Measurements from ENCODE around the gene PARD3. TPM values are rescaled to one million over a fixed set of nuclear protein-coding genes. Genes with fewer than 3 reads are reported as not detected.

PARD3 gene
- total RNA-seq, 1 experiment from 2014 or later = 57.4 TPM

DNA sequence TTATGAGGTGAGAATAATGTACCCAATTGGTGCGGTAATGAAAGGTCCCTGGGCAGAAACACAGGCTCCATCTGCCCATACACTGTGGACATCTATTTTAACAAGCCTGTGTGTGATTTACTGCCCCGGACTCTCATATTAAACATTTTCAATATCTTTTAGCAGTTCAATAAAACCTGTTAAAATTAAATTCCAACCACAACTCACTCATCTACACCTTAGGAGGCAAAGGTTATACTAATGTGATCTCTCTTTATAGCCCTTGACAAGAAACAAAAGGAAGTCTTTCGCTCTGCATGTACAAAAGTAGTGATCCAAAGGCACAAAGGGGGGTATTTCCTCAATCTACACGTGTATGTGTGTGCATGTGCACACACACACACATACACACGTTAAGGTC lies 186.0 kb downstream of the PARD3 start:
- Histone ChIP-seq H3K27me3 (ENCODE audit: insufficient read depth, low read depth) (no peaks in the 10 kb centered on the region), H3K27ac (no peak overlapping the region), H3K4me2 (no peak overlapping the region), H3K36me3 (ENCODE audit: low read depth) (no peaks in the 10 kb centered on the region), H3K4me3 (no peak overlapping the region), H4K20me1 (ENCODE audit: insufficient read depth) (no peaks in the 10 kb centered on the region), H3K4me1 (replicated peaks; ENCODE audit: insufficient read depth) (no peaks in the 10 kb centered on the region), H3K9me2 (ENCODE audit: insufficient read depth) (no peaks in the 10 kb centered on the region), H2AFZ (no peak overlapping the region), H3K9me3 (ENCODE audit: insufficient read depth, low read depth) (no peaks in the 10 kb centered on the region), H3K79me2 (ENCODE audit: low read depth) (no peaks in the 10 kb centered on the region), H3F3A (ENCODE audit: insufficient read depth, low read depth) (no peaks in the 10 kb centered on the region)
- ChIA-PET POLR2A (ENCODE audit: unreplicated experiment) (no interaction called here), CTCF (no interaction called here)
- TF ChIP-seq, protein P1, sequence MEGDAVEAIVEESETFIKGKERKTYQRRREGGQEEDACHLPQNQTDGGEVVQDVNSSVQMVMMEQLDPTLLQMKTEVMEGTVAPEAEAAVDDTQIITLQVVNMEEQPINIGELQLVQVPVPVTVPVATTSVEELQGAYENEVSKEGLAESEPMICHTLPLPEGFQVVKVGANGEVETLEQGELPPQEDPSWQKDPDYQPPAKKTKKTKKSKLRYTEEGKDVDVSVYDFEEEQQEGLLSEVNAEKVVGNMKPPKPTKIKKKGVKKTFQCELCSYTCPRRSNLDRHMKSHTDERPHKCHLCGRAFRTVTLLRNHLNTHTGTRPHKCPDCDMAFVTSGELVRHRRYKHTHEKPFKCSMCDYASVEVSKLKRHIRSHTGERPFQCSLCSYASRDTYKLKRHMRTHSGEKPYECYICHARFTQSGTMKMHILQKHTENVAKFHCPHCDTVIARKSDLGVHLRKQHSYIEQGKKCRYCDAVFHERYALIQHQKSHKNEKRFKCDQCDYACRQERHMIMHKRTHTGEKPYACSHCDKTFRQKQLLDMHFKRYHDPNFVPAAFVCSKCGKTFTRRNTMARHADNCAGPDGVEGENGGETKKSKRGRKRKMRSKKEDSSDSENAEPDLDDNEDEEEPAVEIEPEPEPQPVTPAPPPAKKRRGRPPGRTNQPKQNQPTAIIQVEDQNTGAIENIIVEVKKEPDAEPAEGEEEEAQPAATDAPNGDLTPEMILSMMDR (conservative IDR thresholded peaks at IDR 0.05) = no peak
- no peak for TF ChIP-seq EZH2 (IDR thresholded peaks at IDR 0.05; ENCODE audit: low read depth)
- no TSS peak for BruUV-seq (replicated peaks)
- intact Hi-C loops (cut with micrococcal nuclease; ENCODE audit: unreplicated experiment) = no loop called here
- no peak for DNase-seq

DNA sequence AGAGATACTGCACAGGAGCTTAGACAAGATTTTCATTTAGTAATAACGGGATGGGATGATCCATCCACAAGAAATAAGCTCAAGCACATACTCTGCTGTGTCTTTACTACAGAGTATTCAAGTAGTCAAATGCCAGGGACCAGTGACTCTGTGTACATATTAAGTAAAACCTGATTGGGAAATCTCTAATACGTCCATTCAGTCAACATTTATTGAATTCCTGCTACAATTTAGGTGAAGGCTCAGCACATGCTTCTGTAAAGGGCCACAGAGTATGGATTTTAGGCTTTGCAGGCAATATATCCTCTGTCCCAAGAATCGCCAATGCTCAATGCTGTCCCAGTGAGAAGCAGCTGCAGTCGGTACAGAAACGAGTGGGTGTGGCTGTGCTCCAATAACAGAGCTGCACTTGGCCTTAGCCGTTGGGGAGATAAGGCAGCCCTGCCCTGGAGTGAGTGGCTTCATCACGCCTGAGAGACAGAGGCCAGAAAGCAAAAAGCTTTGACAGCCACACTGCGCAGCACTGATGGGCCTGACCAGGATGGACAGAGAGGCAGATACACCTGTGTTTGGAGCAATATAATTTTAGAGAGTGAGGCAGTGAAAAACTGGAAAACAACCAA lies 186.8 kb downstream of the PARD3 start:
- ChIA-PET POLR2A (ENCODE audit: unreplicated experiment) (no interaction called here), CTCF (no interaction called here)
- no peaks in the 10 kb centered on the region for H3K9me3 ChIP-seq (ENCODE audit: insufficient read depth, low read depth)
- H3K27me3 ChIP-seq (ENCODE audit: insufficient read depth, low read depth) = no peaks in the 10 kb centered on the region
- no peaks in the 10 kb centered on the region for H3K36me3 ChIP-seq (ENCODE audit: low read depth)
- no peak overlapping the region for H3K4me3 ChIP-seq
- H3K4me2 ChIP-seq = no peak overlapping the region
- no peaks in the 10 kb centered on the region for H3K9me2 ChIP-seq (ENCODE audit: insufficient read depth)
- no peak overlapping the region for H2AFZ ChIP-seq
- TF ChIP-seq EZH2 (IDR thresholded peaks at IDR 0.05; ENCODE audit: low read depth) = no peak
- TF ChIP-seq, protein P1 (conservative IDR thresholded peaks at IDR 0.05) = no peak
- no peaks in the 10 kb centered on the region for H3K4me1 ChIP-seq (replicated peaks; ENCODE audit: insufficient read depth)
- H3F3A ChIP-seq (ENCODE audit: insufficient read depth, low read depth) = no peaks in the 10 kb centered on the region
- DNase-seq = no peak
- no peaks in the 10 kb centered on the region for H4K20me1 ChIP-seq (ENCODE audit: insufficient read depth)
- no peak overlapping the region for H3K27ac ChIP-seq
- BruUV-seq (replicated peaks) = no TSS peak
- H3K79me2 ChIP-seq (ENCODE audit: low read depth) = no peaks in the 10 kb centered on the region
- intact Hi-C loops (cut with micrococcal nuclease; ENCODE audit: unreplicated experiment) = no loop called here

DNA sequence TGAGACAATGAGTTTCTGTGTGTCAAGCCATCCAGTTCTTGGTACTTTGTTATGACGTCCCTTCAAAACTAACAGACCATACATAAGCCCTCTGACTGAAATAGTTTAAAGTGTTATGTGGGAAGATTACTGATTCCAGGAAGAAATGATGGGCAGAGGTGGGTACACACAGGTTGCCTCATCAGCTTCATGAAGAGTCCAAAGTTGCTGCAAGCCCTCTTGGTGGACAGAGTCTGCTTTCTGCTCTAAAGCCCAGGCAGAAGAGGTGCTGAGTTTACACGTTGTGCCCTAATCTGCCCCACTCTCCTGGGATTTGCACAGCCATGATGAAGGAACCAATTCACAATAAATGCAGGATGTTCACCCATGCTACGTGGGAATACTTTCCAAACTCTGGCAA lies 187.4 kb downstream of the PARD3 start:
- H2AFZ ChIP-seq = no peak overlapping the region
- POLR2A ChIA-PET (ENCODE audit: unreplicated experiment) = no interaction called here

More for the DNA sequence above, 187.4 kb downstream of the PARD3 start:
- CTCF ChIA-PET = no interaction called here
- no peaks in the 10 kb centered on the region for H3F3A ChIP-seq (ENCODE audit: insufficient read depth, low read depth)
- no peaks in the 10 kb centered on the region for H3K9me3 ChIP-seq (ENCODE audit: insufficient read depth, low read depth)
- H3K4me2 ChIP-seq = no peak overlapping the region
- DNase-seq = no peak
- no peaks in the 10 kb centered on the region for H3K79me2 ChIP-seq (ENCODE audit: low read depth)
- no peaks in the 10 kb centered on the region for H3K36me3 ChIP-seq (ENCODE audit: low read depth)
- no peaks in the 10 kb centered on the region for H3K4me1 ChIP-seq (replicated peaks; ENCODE audit: insufficient read depth)
- H3K27ac ChIP-seq = no peak overlapping the region
- BruUV-seq (replicated peaks) = no TSS peak
- no peaks in the 10 kb centered on the region for H3K9me2 ChIP-seq (ENCODE audit: insufficient read depth)
- H3K27me3 ChIP-seq (ENCODE audit: insufficient read depth, low read depth) = no peaks in the 10 kb centered on the region
- H3K4me3 ChIP-seq = no peak overlapping the region
- no peaks in the 10 kb centered on the region for H4K20me1 ChIP-seq (ENCODE audit: insufficient read depth)
- TF ChIP-seq, protein P1 (conservative IDR thresholded peaks at IDR 0.05) = no peak
- no peak for TF ChIP-seq EZH2 (IDR thresholded peaks at IDR 0.05; ENCODE audit: low read depth)
- intact Hi-C loops (cut with micrococcal nuclease; ENCODE audit: unreplicated experiment) = no loop called here
